Neural progenitor cell (in vitro differentiated cells): ENCODE results near the gene GCNT2. TPM values are rescaled to one million over a fixed set of nuclear protein-coding genes. Genes with fewer than 3 reads are reported as not detected.

ENCODE experiments used
- DNase-seq: peaks from one replicate; pipeline ENCODE4 v3.0.0-alpha.2; 2016; ENCODE audit warnings: low spot score
- H2AFZ ChIP-seq: fragments of 200-600 bp; sonication (generic); replicated peaks from 2 replicates; pipeline ENCODE4 v1.6.1; 2016; ENCODE audit warnings: antibody characterized with exemption
- H3F3A ChIP-seq: fragments of 200-600 bp; sonication (generic); 2 replicates; pipeline ENCODE4 v1.6.1; 2016; ENCODE audit warnings: antibody characterized with exemption, low read depth
- H3K27ac ChIP-seq: fragments of 200-600 bp; sonication (generic); 2 replicates; pipeline ENCODE4 v1.5.1; 2016; ENCODE audit warnings: mild to moderate bottlenecking
- H3K27me3 ChIP-seq: fragments of 200-600 bp; sonication (generic); 2 replicates; pipeline ENCODE4 v1.6.1; 2016; ENCODE audit warnings: mild to moderate bottlenecking, moderate library complexity
- H3K36me3 ChIP-seq: fragments of 200-600 bp; sonication (generic); 2 replicates; pipeline ENCODE4 v1.5.1; 2016
- H3K4me1 ChIP-seq: fragments of 200-600 bp; sonication (generic); 2 replicates; pipeline ENCODE4 v1.6.1; 2016; ENCODE audit warnings: mixed run types
- H3K4me2 ChIP-seq: fragments of 200-600 bp; sonication (generic); 2 replicates; pipeline ENCODE4 v1.6.1; 2016
- H3K4me3 ChIP-seq: fragments of 200-600 bp; sonication (generic); 2 replicates; pipeline ENCODE4 v1.5.1; 2016
- H3K79me2 ChIP-seq: fragments of 200-600 bp; sonication (generic); 2 replicates; pipeline ENCODE4 v1.6.1; 2016; ENCODE audit warnings: low read depth
- H3K9ac ChIP-seq: fragments of 200-600 bp; sonication (generic); 2 replicates; pipeline ENCODE4 v1.6.1; 2016
- H3K9me3 ChIP-seq: fragments of 200-600 bp; sonication (generic); 2 replicates; pipeline ENCODE4 v1.5.1; 2016; ENCODE audit warnings: low read depth
- H4K20me1 ChIP-seq: fragments of 200-600 bp; sonication (generic); 2 replicates; pipeline ENCODE4 v1.6.1; 2016; ENCODE audit warnings: low read depth
- H3K27ac Mint-ChIP-seq: 3 replicates; pipeline ENCODE4 v1.8.0; 2021; ENCODE audit warnings: mixed read lengths
- H3K27me3 Mint-ChIP-seq: 2 replicates; pipeline ENCODE4 v1.8.0; 2022; ENCODE audit warnings: low read depth, mild to moderate bottlenecking, inconsistent platforms, moderate library complexity, mixed read lengths; ENCODE audit not compliant: insufficient read depth
- H3K36me3 Mint-ChIP-seq: 3 replicates; pipeline ENCODE4 v1.8.0; 2021; ENCODE audit warnings: mixed read lengths
- H3K4me1 Mint-ChIP-seq: 3 replicates; pipeline ENCODE4 v1.8.0; 2021; ENCODE audit warnings: mixed read lengths
- H3K4me3 Mint-ChIP-seq: 3 replicates; pipeline ENCODE4 v1.8.0; 2021; ENCODE audit warnings: mild to moderate bottlenecking, moderate library complexity, mixed read lengths
- H3K9me3 Mint-ChIP-seq: 3 replicates; pipeline ENCODE4 v1.8.0; 2020; ENCODE audit warnings: mixed read lengths
- EZH2 ChIP-seq: fragments of 200-600 bp; sonication (generic); IDR thresholded peaks from 2 replicates; pipeline ENCODE4 v1.6.1; 2017; ENCODE audit warnings: antibody characterized with exemption, mild to moderate bottlenecking, moderate library complexity
- EZH2phosphoT487 ChIP-seq: fragments of 200-600 bp; sonication (generic); IDR thresholded peaks from 2 replicates; pipeline ENCODE4 v1.6.1; 2017; ENCODE audit warnings: antibody characterized with exemption
- small RNA-seq: library from RNA; depleted of rRNA; stranded (forward); fragments of <200 nt; gene quantifications from one replicate; pipeline ENCODE3, GENCODE V24; 2015
- total RNA-seq: library from RNA; depleted of rRNA; stranded (reverse); fragments of >200 nt; gene quantifications from 2 replicates; pipeline ENCODE4 v1.2.3, GENCODE V29; 2015; ENCODE audit warnings: low replicate concordance
- TF ChIP-seq, protein P1 (sequence below): fragments of 200-600 bp; sonication (generic); IDR thresholded peaks from 2 replicates; pipeline ENCODE4 v1.5.1; 2017; ENCODE audit warnings: antibody characterized with exemption, mild to moderate bottlenecking

GCNT2 gene
- total RNA-seq, 1 donor from 2014 or later: 48.4 TPM

DNA sequence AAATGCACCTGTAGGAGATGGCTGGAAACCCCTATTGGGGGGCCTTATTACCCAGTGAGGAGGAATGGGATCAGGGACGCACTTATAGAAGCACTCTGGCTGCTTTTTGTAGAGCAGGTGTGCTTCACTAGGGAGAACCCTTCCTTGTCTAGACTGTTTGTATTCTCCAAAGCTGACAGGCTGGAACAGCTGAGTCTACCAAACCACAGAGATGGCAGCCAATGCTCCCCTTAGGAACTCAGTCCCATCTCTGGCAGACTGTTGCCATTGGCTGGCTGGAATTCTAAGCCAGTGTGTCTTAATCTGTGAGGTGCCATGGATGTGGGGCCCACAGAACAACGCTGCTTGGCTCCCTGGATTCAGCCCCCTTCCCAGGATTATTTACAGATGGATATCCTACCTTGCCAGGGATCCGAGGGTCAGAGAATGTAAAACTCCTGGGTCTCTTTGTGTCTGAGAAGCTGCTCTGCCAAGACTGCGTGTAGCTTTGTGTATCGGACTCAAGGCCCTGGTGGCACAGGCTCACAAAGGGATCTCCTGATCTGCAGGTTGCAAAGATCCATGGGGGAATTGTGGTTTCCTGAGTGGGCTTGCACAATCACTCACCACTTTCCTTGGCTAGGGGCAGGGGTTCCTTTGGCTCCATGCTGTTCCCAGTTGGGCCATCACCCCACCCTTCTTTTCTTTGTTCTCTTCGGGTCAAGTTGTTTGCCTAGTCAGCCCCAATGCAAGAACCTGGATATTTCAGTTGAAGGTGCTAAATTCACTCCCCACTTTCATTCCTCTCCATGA, 147.2 kb downstream of the GCNT2 start:
- Mint-ChIP-seq H3K4me1 (no peaks in the 10 kb centered on the region), H3K36me3 (no peaks in the 10 kb centered on the region), H3K27ac (no peak overlapping the region), H3K27me3 (no peaks in the 10 kb centered on the region), H3K4me3 (no peak overlapping the region), H3K9me3 (peaks cover 13% of the 10 kb centered on the region)
- Histone ChIP-seq H3K79me2 (no peaks in the 10 kb centered on the region), H3K4me2 (no peak overlapping the region), H2AFZ (no peak overlapping the region), H3K27me3 (no peaks in the 10 kb centered on the region), H3F3A (no peaks in the 10 kb centered on the region), H4K20me1 (no peaks in the 10 kb centered on the region), H3K9ac (no peak overlapping the region), H3K9me3 (no peaks in the 10 kb centered on the region), H3K36me3 (no peaks in the 10 kb centered on the region), H3K4me1 (no peaks in the 10 kb centered on the region), H3K27ac (no peak overlapping the region), H3K4me3 (no peak overlapping the region)
- TF ChIP-seq EZH2 (no peak), EZH2phosphoT487 (no peak)
- TF ChIP-seq, protein P1, sequence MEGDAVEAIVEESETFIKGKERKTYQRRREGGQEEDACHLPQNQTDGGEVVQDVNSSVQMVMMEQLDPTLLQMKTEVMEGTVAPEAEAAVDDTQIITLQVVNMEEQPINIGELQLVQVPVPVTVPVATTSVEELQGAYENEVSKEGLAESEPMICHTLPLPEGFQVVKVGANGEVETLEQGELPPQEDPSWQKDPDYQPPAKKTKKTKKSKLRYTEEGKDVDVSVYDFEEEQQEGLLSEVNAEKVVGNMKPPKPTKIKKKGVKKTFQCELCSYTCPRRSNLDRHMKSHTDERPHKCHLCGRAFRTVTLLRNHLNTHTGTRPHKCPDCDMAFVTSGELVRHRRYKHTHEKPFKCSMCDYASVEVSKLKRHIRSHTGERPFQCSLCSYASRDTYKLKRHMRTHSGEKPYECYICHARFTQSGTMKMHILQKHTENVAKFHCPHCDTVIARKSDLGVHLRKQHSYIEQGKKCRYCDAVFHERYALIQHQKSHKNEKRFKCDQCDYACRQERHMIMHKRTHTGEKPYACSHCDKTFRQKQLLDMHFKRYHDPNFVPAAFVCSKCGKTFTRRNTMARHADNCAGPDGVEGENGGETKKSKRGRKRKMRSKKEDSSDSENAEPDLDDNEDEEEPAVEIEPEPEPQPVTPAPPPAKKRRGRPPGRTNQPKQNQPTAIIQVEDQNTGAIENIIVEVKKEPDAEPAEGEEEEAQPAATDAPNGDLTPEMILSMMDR: no peak
- no peak for DNase-seq

DNA sequence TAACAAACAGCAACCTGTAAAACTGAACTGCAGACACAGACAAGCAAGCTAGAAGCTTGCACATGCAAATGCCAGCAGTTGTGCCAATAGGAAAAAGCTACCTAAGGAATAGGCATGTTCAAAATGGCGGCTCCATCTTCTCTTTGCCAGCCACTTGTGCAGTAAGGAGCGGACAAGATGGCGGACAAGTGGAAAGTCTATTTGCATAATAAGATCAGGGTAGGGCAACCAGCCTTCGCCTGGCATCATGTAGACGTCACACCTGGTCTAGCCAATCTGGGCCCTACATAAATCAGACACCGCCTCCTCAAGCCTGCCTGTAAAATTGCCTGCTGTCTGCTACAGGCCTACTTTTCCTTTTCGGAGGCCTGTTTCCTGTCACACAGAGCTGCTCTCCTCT, 155.3 kb downstream of the GCNT2 start:
- no peaks in the 10 kb centered on the region for H3K79me2 ChIP-seq

GRCh38 chr6:10678456-10678855, 157.3 kb downstream of the GCNT2 start:
- Mint-ChIP-seq H3K27ac (no peak overlapping the region), H3K9me3 (no peaks in the 10 kb centered on the region), H3K4me3 (no peak overlapping the region), H3K36me3 (no peaks in the 10 kb centered on the region), H3K27me3 (no peaks in the 10 kb centered on the region), H3K4me1 (no peaks in the 10 kb centered on the region)
- H3K79me2 ChIP-seq: no peaks in the 10 kb centered on the region
- H3K27ac ChIP-seq: no peak overlapping the region
- no peaks in the 10 kb centered on the region for H3K36me3 ChIP-seq
- TF ChIP-seq EZH2: no peak
- TF ChIP-seq, protein P1: no peak
- no peak overlapping the region for H3K4me3 ChIP-seq
- no peaks in the 10 kb centered on the region for H3K27me3 ChIP-seq
- no peak overlapping the region for H3K9ac ChIP-seq
- H3K4me1 ChIP-seq: no peaks in the 10 kb centered on the region
- no peaks in the 10 kb centered on the region for H3K9me3 ChIP-seq
- no peaks in the 10 kb centered on the region for H4K20me1 ChIP-seq
- H3F3A ChIP-seq: no peaks in the 10 kb centered on the region
- no peak overlapping the region for H2AFZ ChIP-seq
- no peak overlapping the region for H3K4me2 ChIP-seq
- no peak for DNase-seq

More for the DNA sequence above, 155.3 kb downstream of the GCNT2 start:
- H3K27me3 ChIP-seq: no peaks in the 10 kb centered on the region
- TF ChIP-seq, protein P1: no peak
- no peak for TF ChIP-seq EZH2phosphoT487
- TF ChIP-seq EZH2: no peak
- H4K20me1 ChIP-seq: no peaks in the 10 kb centered on the region
- H3K36me3 ChIP-seq: no peaks in the 10 kb centered on the region
- no peak overlapping the region for H3K4me3 ChIP-seq
- no peaks in the 10 kb centered on the region for H3F3A ChIP-seq
- H3K9me3 Mint-ChIP-seq: no peaks in the 10 kb centered on the region
- no peaks in the 10 kb centered on the region for H3K9me3 ChIP-seq
- H3K4me2 ChIP-seq: no peak overlapping the region
- H3K4me1 ChIP-seq: no peaks in the 10 kb centered on the region
- H3K27me3 Mint-ChIP-seq: no peaks in the 10 kb centered on the region
- no peak overlapping the region for H3K27ac ChIP-seq
- H3K36me3 Mint-ChIP-seq: no peaks in the 10 kb centered on the region
- DNase-seq: no peak
- no peak overlapping the region for H3K4me3 Mint-ChIP-seq
- H3K4me1 Mint-ChIP-seq: no peaks in the 10 kb centered on the region
- no peak overlapping the region for H3K27ac Mint-ChIP-seq
- no peak overlapping the region for H2AFZ ChIP-seq
- H3K9ac ChIP-seq: no peak overlapping the region

Small RNA genes lying within 50 kb of the gene (small RNA-seq; reads per million reads assigned to genes)
- not detected for gene RF00019

Other genes with a start within 250 kb of the GCNT2 start
- gene TFAP2A, start 106.3 kb upstream of the GCNT2 start, total RNA-seq: 0.39 and 0.65 TPM in 2 replicates
- 0.45 and 2.9 TPM in 2 replicates for gene C6orf52, start 173.3 kb downstream of the GCNT2 start, total RNA-seq
- 13.9 and 28.8 TPM in 2 replicates for gene PAK1IP1, start 173.6 kb downstream of the GCNT2 start, total RNA-seq
- gene TMEM14C, start 201.7 kb downstream of the GCNT2 start, total RNA-seq: 199 and 315 TPM in 2 replicates
- gene TMEM14B, start 226.5 kb downstream of the GCNT2 start, total RNA-seq: 96.0 and 138 TPM in 2 replicates